Measurements from ENCODE around the gene UBAC2.

UBAC2 gene

DNA sequence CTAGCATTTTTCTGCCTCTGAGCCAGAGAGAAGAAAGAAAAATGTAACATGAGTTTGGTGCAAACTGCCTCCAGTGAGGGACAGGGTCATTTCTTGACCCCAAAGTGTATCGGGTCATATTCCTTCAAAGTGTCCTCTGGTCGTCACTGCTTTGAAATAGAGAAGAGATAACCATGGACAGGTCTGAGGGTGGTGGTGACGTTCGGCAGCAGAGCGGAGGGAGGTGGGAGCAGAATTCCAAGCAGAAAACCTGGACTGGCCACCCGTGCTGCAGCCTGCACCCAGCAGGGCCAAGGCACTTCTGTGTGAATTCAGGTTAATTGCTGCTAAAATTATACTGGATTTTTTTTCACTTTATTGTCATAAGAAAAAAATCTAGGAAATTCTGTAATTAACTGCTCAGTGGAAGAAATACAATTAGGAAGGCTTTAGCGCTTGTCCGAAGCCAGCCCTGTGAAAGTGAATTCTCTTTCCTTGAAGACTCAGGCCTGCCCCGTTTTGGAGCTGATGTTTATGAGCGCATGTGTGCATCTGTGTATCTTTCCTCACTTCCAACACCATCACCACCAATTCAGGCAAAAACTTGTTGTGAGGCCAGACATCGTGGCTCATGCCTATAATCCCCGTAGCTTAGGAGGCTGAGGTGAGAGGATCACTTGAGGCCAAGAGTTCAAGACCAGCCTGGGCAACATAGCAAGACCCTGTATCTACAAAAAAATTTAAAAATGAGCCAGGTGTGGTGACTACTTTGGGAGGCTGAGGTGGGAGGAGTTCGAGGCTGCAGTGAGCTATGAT, 37.9 kb upstream of the UBAC2 start:
- H3K9ac ChIP-seq (ENCODE audit: low read depth, low read length), result no peak overlapping the region
- no peak overlapping the region for H3K27ac ChIP-seq (ENCODE audit: low read depth, low read length)
- no peaks in the 10 kb centered on the region for H3K27me3 ChIP-seq (ENCODE audit: control insufficient read depth, insufficient read depth, low read length)
- H3K9me3 ChIP-seq (ENCODE audit: control insufficient read depth, insufficient read depth, low read length), result no peaks in the 10 kb centered on the region
- H3K36me3 ChIP-seq (ENCODE audit: control insufficient read depth, insufficient read depth, low read length), result no peaks in the 10 kb centered on the region
- H3K4me1 ChIP-seq (ENCODE audit: control insufficient read depth, insufficient read depth, low read length), result no peaks in the 10 kb centered on the region
- no peak overlapping the region for H3K4me3 ChIP-seq (ENCODE audit: low read depth, low read length)

DNA sequence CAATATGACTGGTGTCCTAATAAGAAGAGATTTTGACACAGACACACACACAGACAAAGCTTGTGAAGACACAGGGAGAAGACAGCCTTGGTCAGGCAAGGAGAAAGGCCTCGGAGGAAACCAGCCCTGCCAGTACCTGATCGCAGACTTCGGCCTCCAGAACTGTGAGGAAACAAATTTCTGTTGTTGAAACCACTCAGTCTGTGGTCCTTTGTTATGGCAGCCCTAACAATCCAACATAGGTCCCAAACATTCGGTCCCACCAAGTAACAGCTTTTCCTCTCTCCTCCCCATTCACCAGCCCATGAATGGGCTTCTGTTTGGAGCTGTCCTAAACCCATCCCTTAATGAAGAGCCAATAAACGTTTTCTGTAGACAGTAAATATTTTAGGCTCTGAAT, 36.4 kb upstream of the UBAC2 start:
- Histone ChIP-seq H3K4me3 (ENCODE audit: low read depth, low read length) (no peak overlapping the region), H3K27ac (ENCODE audit: low read depth, low read length) (no peak overlapping the region), H3K27me3 (ENCODE audit: control insufficient read depth, insufficient read depth, low read length) (no peaks in the 10 kb centered on the region), H3K36me3 (ENCODE audit: control insufficient read depth, insufficient read depth, low read length) (no peaks in the 10 kb centered on the region), H3K4me1 (ENCODE audit: control insufficient read depth, insufficient read depth, low read length) (no peaks in the 10 kb centered on the region), H3K9me3 (ENCODE audit: control insufficient read depth, insufficient read depth, low read length) (no peaks in the 10 kb centered on the region), H3K9ac (ENCODE audit: low read depth, low read length) (no peak overlapping the region)

DNA sequence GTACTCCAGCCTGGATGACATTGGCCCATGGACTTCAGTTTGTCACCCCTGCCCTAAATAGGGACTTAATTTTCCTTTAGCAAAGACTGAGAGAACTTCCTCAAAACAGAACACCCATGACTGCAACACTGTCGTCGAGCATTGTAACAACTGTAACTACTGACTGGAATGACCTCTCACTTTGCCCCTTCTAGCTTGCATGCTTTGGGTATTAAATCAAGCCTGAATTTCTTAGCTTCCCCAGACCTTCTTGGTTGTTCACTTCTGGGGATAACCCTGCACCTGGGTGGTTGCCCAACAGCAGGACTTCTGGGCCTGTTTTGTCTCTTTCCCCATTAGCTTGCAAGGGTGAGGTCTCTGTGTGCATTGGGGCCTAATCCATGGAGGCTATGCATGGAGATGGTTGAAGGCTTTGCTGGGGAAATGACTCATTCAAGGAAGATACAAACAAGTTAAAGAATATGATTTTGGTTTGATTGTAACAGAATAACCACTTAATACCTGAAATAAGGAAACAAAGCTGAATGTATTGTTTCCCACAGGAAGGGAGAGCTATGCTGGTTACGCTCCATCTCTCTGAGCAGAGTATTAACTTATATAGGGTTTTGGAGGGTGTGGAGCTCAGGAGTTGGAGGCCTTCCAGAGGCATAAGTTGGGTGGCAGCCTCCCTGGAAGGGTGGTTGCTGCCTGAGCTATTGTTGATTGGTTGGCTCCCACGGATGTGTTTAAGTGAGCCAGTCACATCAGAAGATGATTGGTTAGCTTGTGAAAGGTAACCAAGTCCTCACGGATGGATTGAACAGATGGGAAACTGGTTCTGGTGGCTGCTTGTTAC, 34.7 kb upstream of the UBAC2 start:
- Histone ChIP-seq H3K4me3 (ENCODE audit: low read depth, low read length) (no peak overlapping the region), H3K27ac (ENCODE audit: low read depth, low read length) (no peak overlapping the region), H3K9me3 (ENCODE audit: control insufficient read depth, insufficient read depth, low read length) (no peaks in the 10 kb centered on the region), H3K27me3 (ENCODE audit: control insufficient read depth, insufficient read depth, low read length) (no peaks in the 10 kb centered on the region), H3K9ac (ENCODE audit: low read depth, low read length) (no peak overlapping the region), H3K4me1 (ENCODE audit: control insufficient read depth, insufficient read depth, low read length) (no peaks in the 10 kb centered on the region), H3K36me3 (ENCODE audit: control insufficient read depth, insufficient read depth, low read length) (no peaks in the 10 kb centered on the region)

- no peak overlapping the region for H3K4me3 ChIP-seq (ENCODE audit: low read depth, low read length)
- no peaks in the 10 kb centered on the region for H3K4me1 ChIP-seq (ENCODE audit: control insufficient read depth, insufficient read depth, low read length)
- no peaks in the 10 kb centered on the region for H3K36me3 ChIP-seq (ENCODE audit: control insufficient read depth, insufficient read depth, low read length)
- no peaks in the 10 kb centered on the region for H3K27me3 ChIP-seq (ENCODE audit: control insufficient read depth, insufficient read depth, low read length)
- H3K9me3 ChIP-seq (ENCODE audit: control insufficient read depth, insufficient read depth, low read length), result no peaks in the 10 kb centered on the region
- H3K9ac ChIP-seq (ENCODE audit: low read depth, low read length), result no peak overlapping the region
- no peak overlapping the region for H3K27ac ChIP-seq (ENCODE audit: low read depth, low read length)
Observed at GRCh38 chr13:99172951-99173350, 27.7 kb upstream of the UBAC2 start.

DNA sequence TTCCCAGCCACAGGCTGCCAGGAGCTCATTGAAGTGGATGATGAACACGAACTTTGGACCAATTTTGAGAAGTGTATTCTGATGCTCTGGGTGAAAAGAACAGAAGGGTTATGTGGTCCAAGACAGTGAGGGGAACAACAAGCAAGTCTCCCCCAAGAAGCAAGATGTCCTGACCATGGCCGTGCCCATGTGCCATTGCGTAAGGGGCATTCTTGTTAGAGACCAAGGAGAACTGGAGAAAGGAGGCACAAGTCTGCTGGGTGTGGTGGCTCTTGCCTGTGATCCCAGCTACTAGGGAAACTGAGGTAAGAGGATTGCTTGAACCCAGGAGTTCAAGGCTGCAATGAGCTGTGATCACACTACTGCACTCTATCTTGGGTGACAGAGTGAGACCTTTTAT, 27.0 kb upstream of the UBAC2 start:
- Histone ChIP-seq H3K36me3 (ENCODE audit: control insufficient read depth, insufficient read depth, low read length) (no peaks in the 10 kb centered on the region), H3K9me3 (ENCODE audit: control insufficient read depth, insufficient read depth, low read length) (no peaks in the 10 kb centered on the region), H3K27ac (ENCODE audit: low read depth, low read length) (no peak overlapping the region), H3K4me1 (ENCODE audit: control insufficient read depth, insufficient read depth, low read length) (no peaks in the 10 kb centered on the region), H3K4me3 (ENCODE audit: low read depth, low read length) (no peak overlapping the region), H3K27me3 (ENCODE audit: control insufficient read depth, insufficient read depth, low read length) (no peaks in the 10 kb centered on the region), H3K9ac (ENCODE audit: low read depth, low read length) (no peak overlapping the region)

GRCh38 chr13:99174533-99175100, 26.0 kb upstream of the UBAC2 start:
- no peaks in the 10 kb centered on the region for H3K36me3 ChIP-seq (ENCODE audit: control insufficient read depth, insufficient read depth, low read length)
- no peaks in the 10 kb centered on the region for H3K4me1 ChIP-seq (ENCODE audit: control insufficient read depth, insufficient read depth, low read length)
- no peak overlapping the region for H3K27ac ChIP-seq (ENCODE audit: low read depth, low read length)
- H3K4me3 ChIP-seq (ENCODE audit: low read depth, low read length), result no peak overlapping the region
- no peaks in the 10 kb centered on the region for H3K9me3 ChIP-seq (ENCODE audit: control insufficient read depth, insufficient read depth, low read length)
- no peaks in the 10 kb centered on the region for H3K27me3 ChIP-seq (ENCODE audit: control insufficient read depth, insufficient read depth, low read length)
- no peak overlapping the region for H3K9ac ChIP-seq (ENCODE audit: low read depth, low read length)

DNA sequence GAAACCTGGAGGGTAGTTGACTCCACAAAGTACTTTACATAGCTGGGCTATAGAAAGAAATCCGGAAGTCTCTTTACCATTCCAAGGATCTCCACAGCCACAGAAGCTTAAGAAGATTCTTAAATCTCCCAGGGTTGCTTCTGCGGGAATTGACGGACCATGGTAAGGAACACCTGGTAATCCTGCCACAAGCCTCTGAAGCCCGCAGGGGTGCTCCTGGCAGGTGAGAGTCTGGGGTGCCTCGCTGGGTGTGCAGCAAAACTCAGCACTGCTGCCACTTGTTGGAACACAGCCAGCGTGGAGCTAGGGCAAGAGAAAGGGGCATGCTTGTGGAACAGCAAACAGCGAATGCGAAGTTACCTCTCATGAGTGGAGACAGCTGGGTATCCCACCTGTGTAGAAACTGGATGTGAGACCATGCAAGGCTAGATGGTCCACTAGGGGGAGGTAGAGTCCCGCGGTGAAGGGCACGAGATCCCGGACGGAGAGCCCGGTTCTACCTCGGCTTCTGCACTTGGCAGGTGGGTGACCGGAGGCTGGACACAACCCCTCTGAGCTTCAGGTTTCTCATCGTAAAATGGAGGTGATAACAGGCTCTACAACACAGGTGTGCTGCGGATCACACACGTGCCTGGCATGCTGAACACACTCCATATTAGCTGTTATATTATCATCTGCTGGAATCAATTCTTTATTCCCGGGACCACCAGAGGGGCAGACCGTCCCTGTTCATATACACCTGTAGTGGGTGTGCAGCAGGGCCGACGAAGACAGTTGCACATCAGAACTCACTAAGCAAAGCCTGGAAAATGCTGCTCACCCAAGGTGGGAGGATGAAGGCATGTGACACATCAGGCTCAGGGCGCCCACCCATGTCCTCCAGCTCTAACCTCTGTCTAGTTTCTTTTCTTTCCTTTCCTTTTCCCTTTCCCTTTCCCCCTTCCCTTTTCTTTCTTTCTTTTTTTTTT, 24.1 kb upstream of the UBAC2 start:
- Histone ChIP-seq H3K9ac (ENCODE audit: low read depth, low read length) (no peak overlapping the region), H3K27ac (ENCODE audit: low read depth, low read length) (no peak overlapping the region), H3K9me3 (ENCODE audit: control insufficient read depth, insufficient read depth, low read length) (peaks cover 2% of the 10 kb centered on the region; the same call in 1 of the 2 replicates), H3K27me3 (ENCODE audit: control insufficient read depth, insufficient read depth, low read length) (no peaks in the 10 kb centered on the region), H3K4me3 (ENCODE audit: low read depth, low read length) (no peak overlapping the region), H3K36me3 (ENCODE audit: control insufficient read depth, insufficient read depth, low read length) (no peaks in the 10 kb centered on the region), H3K4me1 (ENCODE audit: control insufficient read depth, insufficient read depth, low read length) (no peaks in the 10 kb centered on the region)

DNA sequence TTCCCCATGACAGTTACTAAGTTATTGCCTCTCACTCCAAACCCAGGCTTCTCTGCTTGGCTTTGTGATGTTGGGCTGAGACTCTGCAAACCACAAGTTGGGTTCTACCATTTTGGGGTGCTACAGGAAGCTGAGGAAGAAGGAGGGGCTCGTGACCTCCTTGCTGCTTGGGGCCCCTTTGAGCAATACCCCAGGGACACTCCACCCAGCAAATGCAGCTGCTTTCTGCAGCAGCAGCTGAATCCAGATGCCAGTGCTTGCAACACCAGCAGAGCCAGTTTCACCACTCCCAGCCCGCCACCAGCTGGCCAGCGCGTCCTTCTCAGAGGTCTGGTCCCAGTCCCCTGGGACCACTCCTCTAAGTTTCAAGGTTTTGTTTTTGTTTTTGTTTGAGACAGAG, 22.0 kb upstream of the UBAC2 start:
- Histone ChIP-seq H3K9ac (ENCODE audit: low read depth, low read length) (no peak overlapping the region), H3K27ac (ENCODE audit: low read depth, low read length) (no peak overlapping the region), H3K9me3 (ENCODE audit: control insufficient read depth, insufficient read depth, low read length) (peaks cover 9% of the 10 kb centered on the region; the same call in 1 of the 2 replicates), H3K4me3 (ENCODE audit: low read depth, low read length) (no peak overlapping the region), H3K36me3 (ENCODE audit: control insufficient read depth, insufficient read depth, low read length) (no peaks in the 10 kb centered on the region), H3K27me3 (ENCODE audit: control insufficient read depth, insufficient read depth, low read length) (no peaks in the 10 kb centered on the region), H3K4me1 (ENCODE audit: control insufficient read depth, insufficient read depth, low read length) (no peaks in the 10 kb centered on the region)

- no peak overlapping the region for H3K27ac ChIP-seq (ENCODE audit: low read depth, low read length)
- H3K4me3 ChIP-seq (ENCODE audit: low read depth, low read length), result no peak overlapping the region
- H3K27me3 ChIP-seq (ENCODE audit: control insufficient read depth, insufficient read depth, low read length), result no peaks in the 10 kb centered on the region
- no peaks in the 10 kb centered on the region for H3K4me1 ChIP-seq (ENCODE audit: control insufficient read depth, insufficient read depth, low read length)
- H3K36me3 ChIP-seq (ENCODE audit: control insufficient read depth, insufficient read depth, low read length), result no peaks in the 10 kb centered on the region
- H3K9me3 ChIP-seq (ENCODE audit: control insufficient read depth, insufficient read depth, low read length), result peaks cover 9% of the 10 kb centered on the region; the same call in 1 of the 2 replicates
- no peak overlapping the region for H3K9ac ChIP-seq (ENCODE audit: low read depth, low read length)
Observed at GRCh38 chr13:99179460-99179859, 21.2 kb upstream of the UBAC2 start.

DNA sequence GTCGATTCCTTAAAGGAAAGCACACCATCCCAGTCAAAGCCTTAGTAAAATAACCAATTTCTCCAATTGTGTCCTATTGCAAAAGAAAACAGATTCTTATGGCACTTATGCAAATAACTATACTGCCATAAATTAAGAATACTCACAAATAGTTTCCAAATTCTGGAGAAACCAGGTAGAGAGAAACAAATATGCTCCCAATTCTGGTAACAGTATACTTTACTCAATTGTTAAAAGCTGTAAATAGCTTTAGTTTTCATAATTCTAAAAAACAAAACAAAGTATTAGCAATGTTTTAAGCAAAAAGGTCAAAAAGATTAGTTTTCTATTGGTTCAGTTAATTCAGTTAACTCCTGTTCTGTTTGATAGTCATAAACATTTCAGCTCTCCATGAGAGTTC, 18.2 kb upstream of the UBAC2 start:
- Histone ChIP-seq H3K9ac (ENCODE audit: low read depth, low read length) (no peak overlapping the region), H3K4me3 (ENCODE audit: low read depth, low read length) (no peak overlapping the region), H3K27ac (ENCODE audit: low read depth, low read length) (no peak overlapping the region), H3K9me3 (ENCODE audit: control insufficient read depth, insufficient read depth, low read length) (peaks cover 9% of the 10 kb centered on the region; the same call in 1 of the 2 replicates), H3K27me3 (ENCODE audit: control insufficient read depth, insufficient read depth, low read length) (peaks cover 10% of the 10 kb centered on the region), H3K4me1 (ENCODE audit: control insufficient read depth, insufficient read depth, low read length) (peaks cover 8% of the 10 kb centered on the region), H3K36me3 (ENCODE audit: control insufficient read depth, insufficient read depth, low read length) (no peaks in the 10 kb centered on the region)

All from HUES48 (cell line).